ENCODE measurements around the gene XRCC6.
"Not testable (repeated sequence)": the region's sequence is repeated elsewhere in the genome, so short reads cannot be mapped to it uniquely, and the experiment has no call there.

XRCC6 gene

GRCh38 chr22:41686890-41687289 is 65.8 kb downstream of the XRCC6 start:
- not testable (repeated sequence) for DNase-seq (ENCODE audit: low read depth)

- DNase-seq (ENCODE audit: low read depth), result no peak
These were observed 66.8 kb downstream of the XRCC6 start for GRCh38 chr22:41687901-41688364.

GRCh38 chr22:41688365-41689211 is 67.5 kb downstream of the XRCC6 start, which contains the start of gene SNU13:
SNU13 (minus strand) TSS chr22:41688867; CDS start chr22:41688796, 71 bp downstream.
- peak; percentile 69 for DNase-seq (ENCODE audit: low read depth)

GRCh38 chr22:41690476-41690875 is 69.4 kb downstream of the XRCC6 start:
- DNase-seq (ENCODE audit: low read depth), result no peak

- DNase-seq (ENCODE audit: low read depth), result no peak
These were observed 74.1 kb downstream of the XRCC6 start for GRCh38 chr22:41695211-41695610.

GRCh38 chr22:41696703-41697102 is 75.6 kb downstream of the XRCC6 start:
- DNase-seq (ENCODE audit: low read depth), result no peak

- peak; percentile 69 for DNase-seq (ENCODE audit: low read depth)
These were observed 76.2 kb downstream of the XRCC6 start for GRCh38 chr22:41697126-41697775.

- DNase-seq (ENCODE audit: low read depth), result no peak
These were observed 78.4 kb downstream of the XRCC6 start, which contains the start of gene MEI1 for GRCh38 chr22:41699264-41700107. MEI1 (plus strand) TSS chr22:41699503; CDS start chr22:41699539, 36 bp downstream.

- DNase-seq (ENCODE audit: low read depth), result no peak
These were observed 78.9 kb downstream of the XRCC6 start for GRCh38 chr22:41700108-41700364.

GRCh38 chr22:41702763-41703162 is 81.7 kb downstream of the XRCC6 start:
- DNase-seq (ENCODE audit: low read depth), result no peak

GRCh38 chr22:41709341-41709740 is 88.2 kb downstream of the XRCC6 start:
- no peak for DNase-seq (ENCODE audit: low read depth)

- DNase-seq (ENCODE audit: low read depth), result no peak
These were observed 91.9 kb downstream of the XRCC6 start for GRCh38 chr22:41713004-41713403.
